HG03558 (cell line): ENCODE measurements around the gene ABCD1.
"Not testable (repeated sequence)": the region's sequence is repeated elsewhere in the genome, so short reads cannot be mapped to it uniquely, and the experiment has no call there.

Source experiments
- ATAC-seq: cut with Tn5 transposase; IDR thresholded peaks from one replicate; pipeline ENCODE4 v1.9.1; 2021; ENCODE audit warnings: moderate number of reproducible peaks; ENCODE audit not compliant: unreplicated experiment; ENCODE audit errors: extremely low read depth

ABCD1 gene

DNA sequence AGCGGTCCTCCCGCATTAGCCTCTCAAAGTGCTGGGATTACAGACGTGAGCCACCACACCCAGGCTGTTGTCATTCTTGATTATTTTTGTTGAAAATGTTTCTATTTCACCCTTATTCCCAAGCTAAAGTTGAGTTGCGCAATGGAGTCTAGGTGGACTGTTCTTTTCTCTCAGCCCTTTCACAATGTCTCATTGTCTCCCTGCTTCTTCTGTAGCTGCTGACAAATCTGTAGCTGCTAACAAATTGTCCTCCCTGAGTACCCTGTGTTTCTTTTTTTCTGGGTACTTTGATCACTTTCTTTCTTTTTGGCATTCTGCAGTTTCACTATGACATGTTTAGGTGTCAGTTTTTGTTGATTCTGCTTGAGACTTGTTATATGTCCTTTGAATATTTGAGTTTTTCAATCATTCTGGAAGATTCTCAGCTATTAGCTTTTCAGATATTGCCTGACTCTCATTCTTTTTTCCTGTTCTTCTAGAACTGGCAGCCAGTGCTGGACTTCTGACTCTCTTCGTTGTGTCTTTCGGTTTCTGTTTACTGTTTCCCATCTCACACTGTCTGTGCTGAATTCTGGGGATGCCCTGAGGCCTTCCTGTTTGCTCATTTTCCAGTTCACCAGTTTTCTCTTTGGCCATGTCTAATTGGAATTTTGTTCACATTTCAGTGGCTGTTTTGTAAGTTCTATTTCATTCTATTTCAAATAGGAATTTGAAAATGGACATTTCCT, 6.6 kb downstream of the ABCD1 start:
- no peak for ATAC-seq

DNA sequence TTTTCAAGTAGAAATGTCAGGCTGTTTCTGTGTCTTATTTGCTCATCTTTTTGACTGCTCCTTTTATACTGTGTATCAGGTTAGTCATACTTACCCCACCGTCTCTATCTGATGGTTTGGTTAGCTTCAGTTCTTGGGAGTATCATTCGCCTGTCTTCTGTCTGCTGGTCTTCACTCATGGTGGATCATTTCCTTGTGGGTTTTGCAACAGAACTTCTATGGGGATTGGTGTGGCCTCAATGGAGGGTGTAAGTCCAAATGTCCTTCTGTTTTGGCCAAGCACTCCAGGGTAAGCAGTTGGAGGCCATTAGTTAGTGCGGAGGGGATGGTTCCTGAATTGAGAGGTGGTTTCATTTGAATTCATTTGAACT, 7.2 kb downstream of the ABCD1 start:
- ATAC-seq: no peak

DNA sequence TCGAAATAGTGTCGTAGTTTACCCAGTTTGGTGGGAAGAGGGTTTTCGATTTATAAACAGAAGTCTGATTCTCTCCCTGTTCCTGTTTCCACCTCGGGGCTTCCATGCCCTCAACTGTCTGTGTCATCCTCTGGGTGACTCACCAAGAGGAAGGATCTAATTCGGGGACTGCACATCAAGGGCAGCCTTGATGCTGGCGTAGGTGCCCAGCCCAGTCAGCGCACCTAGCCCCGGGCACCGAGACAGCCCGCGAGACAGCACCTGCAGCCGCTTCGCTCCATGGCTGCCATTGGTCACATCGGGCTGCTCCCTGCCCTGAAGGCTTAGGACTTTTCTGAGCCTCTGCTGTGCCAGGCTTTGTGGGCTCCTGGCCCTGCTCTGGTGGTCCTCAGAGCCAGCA, 7.7 kb downstream of the ABCD1 start:
- no peak for ATAC-seq

DNA sequence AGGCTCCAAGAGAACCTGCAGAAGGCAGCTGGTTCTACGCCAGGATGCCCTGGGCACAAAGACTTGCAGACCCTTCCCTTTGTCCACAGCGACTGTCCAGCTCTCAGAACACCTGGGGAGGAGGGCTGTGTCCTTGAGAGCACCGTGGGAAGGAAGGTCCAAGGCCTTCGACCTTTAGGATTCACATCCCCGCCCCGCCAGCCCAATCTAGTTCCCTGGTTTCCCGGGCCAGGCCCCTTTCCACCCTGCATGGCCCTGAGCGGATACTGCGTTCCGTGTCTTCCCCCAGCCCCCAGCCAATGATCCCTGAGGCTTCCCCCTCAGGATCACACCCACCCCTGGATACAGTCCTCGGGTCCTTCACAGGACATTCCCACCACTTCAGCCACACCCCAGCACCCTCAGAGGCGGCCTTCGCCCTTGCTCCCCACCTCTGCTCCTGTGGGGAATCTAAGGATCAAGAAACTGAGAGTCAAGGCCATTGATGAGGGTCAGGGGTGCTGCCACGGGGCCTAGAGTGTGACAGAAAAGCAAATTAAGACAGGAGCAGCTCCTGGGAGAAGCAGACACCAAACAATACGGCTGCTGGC, 9.1 kb downstream of the ABCD1 start:
- no peak for ATAC-seq

DNA sequence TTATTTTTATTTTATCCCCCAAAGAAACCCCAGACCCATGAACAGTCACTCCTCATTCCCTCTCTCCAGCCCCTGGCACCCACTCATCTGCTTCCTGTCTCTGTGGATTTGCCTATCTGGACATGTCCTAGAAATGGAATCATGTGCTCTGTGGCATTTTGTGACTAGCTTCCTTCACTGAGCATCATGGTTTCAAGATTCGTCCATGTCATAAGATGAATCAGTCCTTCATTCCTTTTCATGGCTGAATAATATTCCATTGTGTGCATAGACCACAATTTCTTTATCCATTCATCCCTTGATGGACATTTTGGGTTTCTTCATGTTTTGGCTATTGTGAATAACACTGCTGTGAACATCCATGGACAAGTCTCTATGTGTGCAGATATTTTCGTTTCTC, 10.2 kb downstream of the ABCD1 start:
- no peak for ATAC-seq

DNA sequence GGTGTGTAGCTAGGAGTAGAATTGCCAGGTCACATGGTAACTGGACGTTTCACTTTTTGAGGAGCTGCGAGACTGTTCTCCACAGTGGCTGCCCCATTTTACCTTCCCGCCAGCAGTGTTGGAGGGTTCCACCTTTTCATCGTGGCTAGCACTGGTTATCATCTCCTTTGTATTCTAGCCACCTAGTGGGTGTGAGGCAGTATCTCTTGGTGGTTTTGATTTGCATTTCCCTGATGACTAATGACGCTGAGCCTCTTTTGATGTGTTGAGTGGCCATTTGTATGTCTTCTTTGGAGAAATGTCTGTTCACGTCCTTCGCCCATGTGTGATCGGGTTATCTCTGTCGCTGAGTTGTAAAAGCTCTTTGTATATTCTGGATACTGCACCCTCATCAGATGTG, 10.6 kb downstream of the ABCD1 start:
- no peak for ATAC-seq

DNA sequence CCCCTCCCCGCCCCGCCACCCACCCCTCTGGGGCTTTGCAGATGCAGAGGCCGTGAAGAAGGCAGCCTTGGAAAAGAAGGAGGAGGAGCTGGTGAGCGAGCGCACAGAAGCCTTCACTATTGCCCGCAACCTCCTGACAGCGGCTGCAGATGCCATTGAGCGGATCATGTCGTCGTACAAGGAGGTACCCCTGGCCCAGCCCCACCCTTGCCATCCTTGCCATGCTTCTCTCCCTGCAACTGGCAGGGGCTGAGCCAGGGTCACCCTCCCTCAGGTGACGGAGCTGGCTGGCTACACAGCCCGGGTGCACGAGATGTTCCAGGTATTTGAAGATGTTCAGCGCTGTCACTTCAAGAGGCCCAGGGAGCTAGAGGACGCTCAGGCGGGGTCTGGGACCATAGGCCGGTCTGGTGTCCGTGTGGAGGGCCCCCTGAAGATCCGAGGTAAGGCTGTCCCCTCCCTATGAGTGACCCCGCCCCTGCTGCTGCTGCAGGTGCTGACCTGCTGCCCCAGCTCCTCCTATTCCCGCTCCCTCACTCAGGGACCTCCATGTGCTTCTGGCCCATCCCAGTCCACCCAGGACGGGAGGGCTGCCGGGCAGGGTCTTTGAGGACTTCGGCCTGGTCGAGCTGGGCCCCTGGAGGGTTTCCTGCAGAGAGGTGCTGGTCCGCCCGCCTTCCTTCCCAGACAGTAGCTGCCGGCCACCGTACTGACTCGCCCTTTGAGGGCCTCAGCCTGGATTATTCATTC, 11.6 kb downstream of the ABCD1 start:
- ATAC-seq: no peak

DNA sequence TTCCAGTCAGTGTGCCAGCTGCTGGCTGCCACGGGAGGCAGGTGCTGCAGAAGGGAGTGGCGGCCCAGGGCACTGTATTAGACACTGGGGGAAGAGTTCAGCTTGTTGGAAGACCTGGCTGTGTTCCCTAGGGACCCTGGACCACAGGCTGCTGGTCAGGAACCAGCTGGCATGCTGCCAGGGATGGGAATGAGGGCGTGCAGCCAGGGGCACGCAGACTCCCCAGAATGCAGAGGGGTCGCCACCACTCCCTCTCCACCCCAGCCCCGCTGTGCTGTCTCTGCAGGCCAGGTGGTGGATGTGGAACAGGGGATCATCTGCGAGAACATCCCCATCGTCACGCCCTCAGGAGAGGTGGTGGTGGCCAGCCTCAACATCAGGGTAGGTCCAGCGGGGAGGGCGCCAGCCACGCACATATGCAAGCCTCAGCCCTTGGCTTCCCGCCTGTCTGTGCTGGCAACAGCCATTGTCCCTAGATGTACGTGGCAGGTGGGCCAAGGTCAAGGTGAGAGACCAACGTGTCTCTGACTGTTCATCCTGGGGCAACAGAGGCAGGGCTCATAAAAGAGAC, 12.3 kb downstream of the ABCD1 start:
- no peak for ATAC-seq

DNA sequence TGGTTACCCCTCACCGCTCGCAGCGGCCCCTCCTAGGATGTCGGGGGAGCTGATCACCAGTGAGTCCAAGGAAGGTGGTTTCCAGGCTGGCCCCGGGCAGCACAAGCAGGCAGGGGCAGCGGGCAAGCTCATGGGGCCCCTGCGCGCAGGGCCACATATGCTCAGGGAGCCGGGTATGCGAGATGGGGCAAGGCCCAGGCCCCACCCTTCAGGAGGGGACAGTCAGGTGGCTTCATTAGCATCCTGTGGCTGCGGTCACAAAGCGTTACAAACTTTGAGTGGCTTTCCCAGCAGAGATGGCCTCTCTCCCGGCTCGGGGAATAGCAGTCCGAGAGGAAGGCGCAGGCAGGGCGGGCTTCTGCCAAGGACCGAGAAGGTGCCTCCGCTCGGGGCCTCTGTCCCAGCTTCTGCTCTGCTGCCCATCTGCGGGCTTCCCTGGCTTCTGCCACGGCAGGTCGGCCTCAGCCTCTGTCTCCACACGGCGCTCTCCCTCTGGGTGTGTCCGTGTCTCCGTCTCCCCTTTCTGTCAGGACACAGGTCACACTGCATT, 13.5 kb downstream of the ABCD1 start:
- ATAC-seq: no peak

DNA sequence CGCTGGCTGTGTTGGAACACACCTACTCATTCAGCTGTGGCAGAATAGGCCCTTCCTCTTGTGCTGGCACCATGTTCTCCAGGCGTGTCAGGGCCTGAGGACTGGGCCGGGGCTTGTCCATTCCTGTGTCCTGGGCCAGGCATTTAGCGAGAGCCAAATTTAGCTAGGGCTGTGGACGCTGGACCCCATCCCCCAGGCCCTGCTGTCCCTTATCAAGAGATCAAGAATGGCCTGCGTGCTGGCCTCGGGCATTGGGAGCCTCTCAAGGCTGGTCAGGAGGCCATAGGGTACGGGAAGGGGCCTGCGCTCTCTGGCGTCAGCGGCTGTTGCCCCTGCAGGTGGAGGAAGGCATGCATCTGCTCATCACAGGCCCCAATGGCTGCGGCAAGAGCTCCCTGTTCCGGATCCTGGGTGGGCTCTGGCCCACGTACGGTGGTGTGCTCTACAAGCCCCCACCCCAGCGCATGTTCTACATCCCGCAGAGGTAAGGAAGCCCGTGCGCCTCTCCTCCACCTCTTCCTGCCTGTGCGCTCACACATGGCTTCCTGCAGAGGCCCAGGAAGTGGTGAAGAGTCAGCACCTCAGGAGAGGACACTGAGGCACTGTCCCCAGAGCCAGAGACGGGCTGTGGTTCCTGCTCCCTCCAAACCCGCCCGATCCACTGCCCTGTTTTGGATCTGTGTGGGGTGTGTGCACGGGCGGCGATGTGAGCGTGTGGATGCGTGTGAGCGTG, 15.3 kb downstream of the ABCD1 start:
- no peak for ATAC-seq

DNA sequence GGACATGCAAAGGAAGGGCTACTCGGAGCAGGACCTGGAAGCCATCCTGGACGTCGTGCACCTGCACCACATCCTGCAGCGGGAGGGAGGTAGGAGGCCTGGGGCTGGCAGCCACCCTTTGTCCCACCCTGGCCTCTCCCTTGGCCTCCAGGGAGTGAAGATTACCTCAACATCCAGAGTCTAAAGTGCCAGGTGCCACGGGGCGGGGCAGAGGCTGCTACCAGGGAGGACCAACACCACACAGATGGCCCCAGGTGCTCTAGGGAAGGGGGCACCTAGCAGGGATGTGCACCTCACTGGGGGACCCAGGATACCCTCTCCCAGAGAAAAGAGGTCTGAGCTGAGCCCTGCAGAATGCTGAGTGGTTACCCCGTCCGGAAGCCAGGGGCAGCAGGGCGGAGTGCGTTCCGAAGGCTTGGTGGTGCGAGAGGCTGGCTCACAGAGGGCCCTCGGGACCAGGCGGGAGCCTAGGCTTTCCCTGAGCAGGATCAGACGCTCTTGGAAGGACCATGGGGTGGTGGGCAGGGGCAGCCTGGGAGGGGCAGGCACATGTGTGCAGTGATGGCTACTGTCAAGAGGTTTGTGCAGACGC, 16.1 kb downstream of the ABCD1 start:
- no peak for ATAC-seq

DNA sequence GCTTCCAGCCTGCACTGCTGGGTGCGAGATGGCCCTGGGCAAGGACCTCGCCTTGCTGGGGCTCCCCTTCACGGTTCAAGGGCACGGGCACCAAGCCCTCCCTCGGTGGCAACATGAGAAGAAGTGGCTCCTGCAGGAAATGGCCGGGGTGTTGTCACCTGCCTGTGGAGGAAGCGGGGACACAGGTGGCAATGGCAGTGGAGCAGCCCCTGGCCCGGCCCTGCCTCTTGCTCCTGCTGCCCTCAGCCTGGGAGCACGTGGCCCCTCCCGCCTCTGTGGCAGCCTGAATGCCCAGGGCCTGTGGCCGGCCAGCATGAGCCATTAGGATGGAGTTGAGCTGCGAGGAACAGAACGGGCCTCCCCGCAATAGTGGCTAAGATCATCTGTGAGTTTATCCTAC, 16.8 kb downstream of the ABCD1 start:
- ATAC-seq: no peak

DNA sequence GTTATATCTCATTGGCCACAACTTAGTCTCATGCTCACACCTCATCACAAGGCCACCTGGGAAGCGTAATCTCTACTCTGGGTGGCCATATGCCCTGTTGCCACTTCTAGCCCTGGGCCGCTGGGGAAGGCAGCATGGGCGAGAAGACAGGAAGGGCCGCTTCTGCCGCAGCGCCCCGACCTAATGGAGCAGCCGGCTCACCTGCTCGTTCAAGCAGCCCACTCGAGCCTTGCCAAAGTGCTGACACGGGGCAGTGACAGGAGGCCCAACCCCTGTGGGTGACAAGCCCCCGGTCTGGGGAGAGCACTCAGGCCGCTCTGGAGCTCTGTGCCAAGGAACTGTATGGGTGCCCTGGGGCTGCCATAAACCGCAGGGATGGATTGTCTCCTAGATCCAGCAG, 17.5 kb downstream of the ABCD1 start:
- ATAC-seq: not testable (repeated sequence)

DNA sequence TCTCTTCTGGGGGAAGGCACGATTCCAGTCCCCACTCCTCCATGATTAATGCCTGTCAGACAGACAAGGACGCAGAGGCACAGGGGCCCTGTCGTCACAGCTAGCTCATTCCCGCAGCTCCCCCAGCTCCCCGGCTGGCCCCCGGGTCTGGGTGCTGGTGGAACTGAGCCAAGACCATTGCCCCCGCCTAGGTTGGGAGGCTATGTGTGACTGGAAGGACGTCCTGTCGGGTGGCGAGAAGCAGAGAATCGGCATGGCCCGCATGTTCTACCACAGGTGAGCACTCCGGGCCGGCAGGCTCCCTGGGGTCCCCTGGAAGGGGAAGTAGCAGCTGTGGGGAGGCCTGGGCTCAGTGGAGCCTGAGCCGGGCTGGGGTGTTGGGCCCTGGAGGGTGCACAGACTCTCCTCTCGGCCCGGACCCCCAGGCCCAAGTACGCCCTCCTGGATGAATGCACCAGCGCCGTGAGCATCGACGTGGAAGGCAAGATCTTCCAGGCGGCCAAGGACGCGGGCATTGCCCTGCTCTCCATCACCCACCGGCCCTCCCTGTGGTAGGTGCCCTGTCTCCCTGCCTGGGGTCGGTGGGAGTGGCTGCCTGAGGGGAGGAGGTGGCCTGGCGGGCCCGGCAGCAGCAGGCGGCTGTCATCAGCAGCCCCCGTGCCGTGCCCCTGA, 18.3 kb downstream of the ABCD1 start:
- ATAC-seq: not testable (repeated sequence)

DNA sequence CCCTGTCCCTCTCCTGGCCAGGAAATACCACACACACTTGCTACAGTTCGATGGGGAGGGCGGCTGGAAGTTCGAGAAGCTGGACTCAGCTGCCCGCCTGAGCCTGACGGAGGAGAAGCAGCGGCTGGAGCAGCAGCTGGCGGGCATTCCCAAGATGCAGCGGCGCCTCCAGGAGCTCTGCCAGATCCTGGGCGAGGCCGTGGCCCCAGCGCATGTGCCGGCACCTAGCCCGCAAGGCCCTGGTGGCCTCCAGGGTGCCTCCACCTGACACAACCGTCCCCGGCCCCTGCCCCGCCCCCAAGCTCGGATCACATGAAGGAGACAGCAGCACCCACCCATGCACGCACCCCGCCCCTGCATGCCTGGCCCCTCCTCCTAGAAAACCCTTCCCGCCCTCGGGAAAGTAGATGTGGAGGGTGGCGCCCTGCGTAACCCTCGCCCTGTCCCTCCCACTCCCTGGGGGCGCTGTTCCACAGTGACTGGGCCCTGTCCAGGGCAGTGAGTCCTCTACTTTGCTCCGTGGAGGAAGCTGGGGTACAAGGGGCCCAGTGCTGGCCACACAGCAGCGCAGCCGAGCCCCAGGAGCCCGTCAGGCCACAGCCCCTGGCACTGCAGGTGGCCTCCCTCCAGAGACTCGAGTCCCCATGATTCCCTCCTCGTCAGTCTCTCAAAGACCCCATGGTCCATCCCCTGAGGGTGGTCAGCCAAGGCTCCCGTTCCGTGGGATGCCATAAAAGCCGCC, 19.0 kb downstream of the ABCD1 start:
- not testable (repeated sequence) for ATAC-seq

DNA sequence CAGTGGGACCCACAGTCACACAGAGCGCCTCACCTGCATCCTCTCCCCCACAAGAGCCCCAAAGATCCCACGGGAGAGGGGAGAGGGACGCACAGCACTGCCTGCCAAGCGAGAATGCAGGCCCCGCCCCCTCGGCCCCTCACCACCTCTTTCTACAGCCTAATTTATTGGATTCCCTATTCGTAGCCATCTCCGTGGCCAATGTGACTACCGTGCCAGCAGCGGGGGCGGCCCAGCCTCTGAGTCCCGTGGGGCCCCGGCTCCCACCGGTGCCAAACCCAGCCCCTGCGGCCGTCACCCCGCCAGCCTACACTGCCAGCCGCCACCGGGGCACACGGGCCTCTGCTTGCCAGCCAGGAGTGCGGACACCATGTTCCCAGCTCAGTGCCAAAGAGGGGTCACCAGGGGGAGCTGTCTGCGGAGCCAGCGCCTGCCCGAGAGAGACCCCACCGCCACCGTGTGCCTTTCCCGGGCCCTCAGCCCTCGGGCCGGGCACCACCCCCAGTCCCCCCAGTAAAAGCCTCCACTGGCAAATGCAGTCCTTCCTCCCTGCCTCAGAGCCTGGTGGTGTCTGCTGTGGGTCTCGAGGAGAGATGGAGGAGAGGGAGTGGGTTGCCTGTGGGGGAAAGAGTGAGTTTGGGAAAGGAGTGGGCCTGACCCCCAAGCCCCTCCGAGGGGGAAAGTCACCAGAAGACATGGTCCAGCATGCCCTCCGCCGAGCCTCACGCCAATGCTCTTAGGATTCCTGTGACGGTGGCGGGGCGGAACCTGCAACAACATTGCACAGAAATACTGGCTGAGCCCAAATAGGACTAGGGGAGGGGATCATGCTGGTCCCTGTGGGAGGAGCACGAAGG, 19.8 kb downstream of the ABCD1 start:
- ATAC-seq: no peak

DNA sequence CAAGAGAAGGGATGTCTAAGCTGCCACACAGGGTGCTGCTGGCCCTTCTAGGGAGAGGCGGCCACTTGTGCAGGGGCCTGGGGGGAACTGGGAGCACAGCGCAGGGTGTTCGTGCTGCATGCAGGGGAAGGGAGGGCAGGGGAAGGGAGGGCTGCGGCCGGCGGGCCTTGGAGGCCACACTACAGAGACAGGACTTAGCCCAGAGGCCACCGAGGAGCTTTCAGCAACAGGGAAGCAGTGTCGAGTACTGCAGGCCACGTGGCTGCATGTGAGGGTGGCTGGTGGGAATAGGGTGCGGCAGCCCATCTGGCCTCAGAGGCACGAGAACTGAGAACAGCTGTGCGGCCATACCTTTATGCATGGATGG, 20.4 kb downstream of the ABCD1 start:
- ATAC-seq: not testable (repeated sequence)

DNA sequence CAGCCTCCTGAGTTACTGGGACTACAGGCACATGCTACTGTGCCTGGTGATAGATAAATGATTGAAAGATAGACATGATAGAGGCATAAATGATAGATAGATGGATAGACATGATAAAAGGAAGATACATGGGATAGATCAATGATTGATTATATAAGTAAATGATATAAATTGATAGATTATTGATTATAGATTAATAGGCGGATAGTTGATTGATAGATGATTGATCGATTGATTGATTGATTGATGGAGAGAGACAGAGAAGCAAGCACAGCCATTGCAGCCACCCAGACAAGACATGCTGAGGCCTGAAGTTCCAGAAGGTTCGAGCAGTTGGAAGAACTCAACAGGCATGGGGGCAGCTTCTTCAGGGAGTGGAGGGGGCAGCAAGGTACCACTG, 21.7 kb downstream of the ABCD1 start:
- ATAC-seq: no peak
